Chondrocyte (in vitro differentiated cells): ENCODE results near the gene STK11. TPM values are rescaled to one million over a fixed set of nuclear protein-coding genes. Genes with fewer than 3 reads are reported as not detected.
"Not testable (repeated sequence)": the region's sequence is repeated elsewhere in the genome, so short reads cannot be mapped to it uniquely, and the experiment has no call there.

Experiments used
- DNase-seq: peaks from one replicate; pipeline ENCODE4 v3.0.0; 2021; ENCODE audit warnings: mixed read lengths, low spot score
- H3K27ac Mint-ChIP-seq: one replicate; pipeline ENCODE4 v1.8.0; 2021; ENCODE audit warnings: mild to moderate bottlenecking, moderate library complexity, mixed read lengths; ENCODE audit not compliant: unreplicated experiment
- H3K27me3 Mint-ChIP-seq: 2 replicates; pipeline ENCODE4 v1.8.0; 2021; ENCODE audit warnings: low read depth, mixed read lengths
- H3K36me3 Mint-ChIP-seq: 2 replicates; pipeline ENCODE4 v1.8.0; 2021; ENCODE audit warnings: low read depth, mixed read lengths
- H3K4me1 Mint-ChIP-seq: 2 replicates; pipeline ENCODE4 v1.8.0; 2021; ENCODE audit warnings: low read depth, mild to moderate bottlenecking, mixed read lengths
- H3K4me3 Mint-ChIP-seq: one replicate; pipeline ENCODE4 v1.8.0; 2021; ENCODE audit warnings: mild to moderate bottlenecking, moderate library complexity, mixed read lengths; ENCODE audit not compliant: unreplicated experiment
- H3K9me3 Mint-ChIP-seq: 2 replicates; pipeline ENCODE4 v1.8.0; 2021; ENCODE audit warnings: low read depth, mixed read lengths
- CTCF ChIP-seq: fragments of 200-600 bp; sonication (generic); IDR thresholded peaks from 2 replicates; pipeline ENCODE4 v1.5.0; 2021; ENCODE audit warnings: antibody characterized with exemption, mild to moderate bottlenecking, moderate library complexity
- total RNA-seq: library from RNA; stranded (reverse); gene quantifications from 3 replicates; pipeline ENCODE4 v1.2.1, GENCODE V29; 2021

Gene STK11
- total RNA-seq, 1 donor from 2014 or later: 42.3 TPM

- Mint-ChIP-seq H3K4me1 (peaks cover 27% of the 10 kb centered on the region), H3K9me3 (no peaks in the 10 kb centered on the region), H3K27me3 (no peaks in the 10 kb centered on the region), H3K27ac (no peak overlapping the region), H3K4me3 (no peak overlapping the region), H3K36me3 (peaks cover 1% of the 10 kb centered on the region)
- DNase-seq: no peak
- TF ChIP-seq CTCF: no peak
These were observed 40.1 kb downstream of the STK11 start for GRCh38 chr19:1245494-1246264.

- not testable (repeated sequence) for H3K36me3 Mint-ChIP-seq, H3K4me3 Mint-ChIP-seq, H3K9me3 Mint-ChIP-seq, H3K27me3 Mint-ChIP-seq, DNase-seq
- H3K27ac Mint-ChIP-seq: peak overlapping the region; percentile 41
- peaks cover 20% of the 10 kb centered on the region for H3K4me1 Mint-ChIP-seq
These were observed 40.9 kb downstream of the STK11 start for GRCh38 chr19:1246265-1247087.

- Mint-ChIP-seq H3K36me3 (peaks cover 8% of the 10 kb centered on the region), H3K9me3 (no peaks in the 10 kb centered on the region), H3K4me1 (peaks cover 17% of the 10 kb centered on the region), H3K27me3 (no peaks in the 10 kb centered on the region), H3K4me3 (no peak overlapping the region), H3K27ac (no peak overlapping the region)
- TF ChIP-seq CTCF: no peak
- DNase-seq: no peak
These were observed 42.2 kb downstream of the STK11 start for GRCh38 chr19:1247748-1248138.

DNA sequence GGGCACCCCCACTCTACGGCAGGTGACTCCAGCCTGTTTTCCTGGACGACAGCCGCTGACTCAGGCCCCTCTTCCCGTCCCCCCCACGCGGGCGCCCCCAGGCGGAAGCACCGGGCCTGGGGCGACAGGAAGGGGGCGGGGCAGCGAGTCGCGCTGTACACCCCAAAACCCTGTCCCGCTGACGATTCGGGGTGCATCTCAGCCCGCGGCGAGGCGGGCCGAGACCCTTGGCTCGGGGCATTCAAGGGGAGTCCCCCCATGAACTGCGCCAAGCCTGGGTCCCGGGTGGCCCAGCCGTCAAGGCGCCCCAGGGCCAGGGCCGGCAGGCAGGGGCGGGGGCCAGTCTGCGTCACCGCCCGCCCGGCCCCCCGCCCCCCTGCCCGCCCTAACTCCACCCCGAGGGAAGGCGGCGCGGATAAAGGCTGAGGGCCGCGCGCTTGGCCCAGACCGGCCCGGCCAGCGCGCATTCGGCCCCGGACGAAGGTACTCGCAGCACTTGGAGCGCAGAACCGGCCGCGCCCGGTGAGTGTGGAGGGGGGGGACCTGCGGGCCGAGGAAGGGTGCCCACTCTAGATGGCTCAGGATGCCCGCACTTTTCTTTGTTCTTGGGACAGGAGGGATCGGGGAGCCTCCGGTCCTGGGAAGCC, 42.7 kb downstream of the STK11 start, which contains the start of gene MIDN:
Gene MIDN, plus strand, starts transcription at position 445 of the 647 bp plus-strand sequence. CDS start 1,714 bp downstream, outside the sequence.
- no peak for TF ChIP-seq CTCF
- no peak for DNase-seq
- H3K4me1 Mint-ChIP-seq: peaks cover 13% of the 10 kb centered on the region
- H3K27me3 Mint-ChIP-seq: no peaks in the 10 kb centered on the region
- H3K36me3 Mint-ChIP-seq: peaks cover 8% of the 10 kb centered on the region
- no peaks in the 10 kb centered on the region for H3K9me3 Mint-ChIP-seq
- peak within 1 kb of the TSS; percentile 77 for H3K4me3 Mint-ChIP-seq
- peak within 1 kb of the TSS; percentile 86 for H3K27ac Mint-ChIP-seq

- peak overlapping the region; percentile 77 for H3K4me3 Mint-ChIP-seq
- no peaks in the 10 kb centered on the region for H3K27me3 Mint-ChIP-seq
- H3K36me3 Mint-ChIP-seq: peaks cover 10% of the 10 kb centered on the region
- H3K9me3 Mint-ChIP-seq: no peaks in the 10 kb centered on the region
- peak; percentile 88 for TF ChIP-seq CTCF
- peaks cover 15% of the 10 kb centered on the region for H3K4me1 Mint-ChIP-seq
- no peak for DNase-seq
- peak overlapping the region; percentile 86 for H3K27ac Mint-ChIP-seq
These were observed 43.3 kb downstream of the STK11 start for GRCh38 chr19:1248786-1249297.
